Thyroid gland (tissue), 4 donors: ENCODE data around the gene COL6A2. TPM values are rescaled to one million over a fixed set of nuclear protein-coding genes. Genes with fewer than 3 reads are reported as not detected.
A peak's percentile ranks its signal among the peaks of the same experiment; 100 is the strongest.
"Not testable (repeated sequence)": the region's sequence is repeated elsewhere in the genome, so short reads cannot be mapped to it uniquely, and the experiment has no call there.

Experiments used
- DNase-seq, 2 donors: peaks; one replicate each; pipeline ENCODE4 v3.0.0-alpha.2; 2019
- H3K27ac ChIP-seq, 3 donors: fragments of 200-600 bp; sonication (generic); 1 replicate in 2 of 3; 2 replicates in 1 of 3; pipeline ENCODE4 v1.5.1; 2016 to 2019; ENCODE audit warnings: mild to moderate bottlenecking in 1 of 3, moderate library complexity in 1 of 3
- H3K27me3 ChIP-seq: fragments of 200-600 bp; sonication (generic); one replicate; pipeline ENCODE4 v1.5.1; 2019
- H3K36me3 ChIP-seq, 2 donors: fragments of 200-600 bp; sonication (generic); one replicate each; pipeline ENCODE4 v1.5.1; 2016 to 2019
- H3K4me1 ChIP-seq, 2 donors: fragments of 200-600 bp; sonication (generic); one replicate each; pipeline ENCODE4 v1.5.1; 2017 to 2019
- H3K4me3 ChIP-seq, 3 donors: fragments of 200-600 bp; sonication (generic); replicated peaks in 1 of 3; 1 replicate in 2 of 3; 2 replicates in 1 of 3; pipeline ENCODE4 v1.5.1; 2016; ENCODE audit warnings: mild to moderate bottlenecking in 1 of 3
- H3K9me3 ChIP-seq: fragments of 200-600 bp; sonication (generic); one replicate; pipeline ENCODE4 v1.5.1; 2017
- CTCF ChIP-seq, 6 experiments: fragments of 200-600 bp in 3 of 6; fragments of 450-650 bp in 3 of 6; sonication (generic) in 3 of 6; IDR thresholded peaks; one replicate each; pipeline ENCODE4 v1.5.1; 2016 to 2019; ENCODE audit warnings: antibody characterized with exemption in 6 of 6, mild to moderate bottlenecking in 2 of 6, inconsistent platforms in 1 of 6, moderate library complexity in 1 of 6
- POLR2A ChIP-seq, 2 donors: fragments of 450-650 bp; IDR thresholded peaks; one replicate each; pipeline ENCODE4 v1.6.1; 2017; ENCODE audit warnings: antibody characterized with exemption in 2 of 2, mild to moderate bottlenecking in 2 of 2, moderate library complexity in 1 of 2
- WGBS, 2 donors: methylation state at CpG; one replicate each; pipeline ENCODE4 v1.1.5; 2017; 5-methylcytosine and 5-hydroxymethylcytosine counted together
- intact Hi-C: fragments of 100-400 bp; cut with DNase I; formaldehyde crosslinking; loops from one replicate; pipeline ENCODE4 v1.15.1; 2023
- total RNA-seq, 4 donors: library from RNA; depleted of rRNA; stranded (reverse); fragments of >200 nt; gene quantifications; one replicate each; pipeline ENCODE4 v1.2.3, GENCODE V29; 2016

COL6A2 gene
- total RNA-seq, 4 donors from 2014 or later, result 79.4 to 191 (median 172) TPM

GRCh38 chr21:46099476-46099875 lies 1.6 kb downstream of the COL6A2 start:
- intact Hi-C loops, result loop anchor here (2.0 kb wide), 1 partner anchor 127 kb away; no protein-coding TSS in a partner anchor
- WGBS, 2 donors, result 47 to 67% methylated on average over 18 of the region's 18 CpGs

GRCh38 chr21:46100020-46100419 lies 2.1 kb downstream of the COL6A2 start:
- no peak overlapping the region for H3K4me3 ChIP-seq
- no peak overlapping the region for H3K27ac ChIP-seq
- H3K4me1 ChIP-seq, result peaks cover 0 to 11% of the 10 kb centered on the region in 2 donors
- DNase-seq, result peak in 1 of 2 donors; percentile 0
- intact Hi-C loops, result no loop called here
- TF ChIP-seq CTCF (IDR thresholded peaks at IDR 0.05) (no peak), POLR2A (IDR thresholded peaks at IDR 0.05) (no peak)
- WGBS, 2 donors, result 93% methylated on average over 6 of the region's 6 CpGs
- H3K36me3 ChIP-seq, result no peaks in the 10 kb centered on the region
- H3K9me3 ChIP-seq, result no peaks in the 10 kb centered on the region
- no peaks in the 10 kb centered on the region for H3K27me3 ChIP-seq

More at GRCh38 chr21:46099476-46099875, 1.6 kb downstream of the COL6A2 start:
- H3K9me3 ChIP-seq, result no peaks in the 10 kb centered on the region
- H3K36me3 ChIP-seq, result no peaks in the 10 kb centered on the region
- DNase-seq, result peak in 1 of 2 donors; percentile 2
- H3K27ac ChIP-seq, result no peak overlapping the region
- no peak overlapping the region for H3K4me3 ChIP-seq
- no peaks in the 10 kb centered on the region for H3K27me3 ChIP-seq
- TF ChIP-seq CTCF (IDR thresholded peaks at IDR 0.05) (no peak), POLR2A (IDR thresholded peaks at IDR 0.05) (no peak)
- H3K4me1 ChIP-seq, result peaks cover 0 to 11% of the 10 kb centered on the region in 2 donors

- H3K36me3 ChIP-seq, result no peaks in the 10 kb centered on the region
- H3K27ac ChIP-seq, result no peak overlapping the region
- WGBS, 2 donors, result 81 to 89% methylated on average over 7 of the region's 7 CpGs
- no peak overlapping the region for H3K4me3 ChIP-seq
- peaks cover 0 to 11% of the 10 kb centered on the region in 2 donors for H3K4me1 ChIP-seq
- H3K27me3 ChIP-seq, result no peaks in the 10 kb centered on the region
- intact Hi-C loops, result no loop called here
- no peaks in the 10 kb centered on the region for H3K9me3 ChIP-seq
- TF ChIP-seq CTCF (IDR thresholded peaks at IDR 0.05), result no peak
- no peak for DNase-seq
Measured at GRCh38 chr21:46100426-46100825, 2.5 kb downstream of the COL6A2 start.

- WGBS, 2 donors, result 83 to 87% methylated on average over 4 of the region's 4 CpGs
- Histone ChIP-seq H3K36me3 (no peaks in the 10 kb centered on the region), H3K4me3 (no peak overlapping the region), H3K9me3 (no peaks in the 10 kb centered on the region), H3K27ac (no peak overlapping the region), H3K4me1 (peaks cover 0 to 11% of the 10 kb centered on the region in 2 donors), H3K27me3 (no peaks in the 10 kb centered on the region)
- DNase-seq, result no peak
- intact Hi-C loops, result no loop called here
- TF ChIP-seq POLR2A (IDR thresholded peaks at IDR 0.05), result no peak
- no peak for TF ChIP-seq CTCF (IDR thresholded peaks at IDR 0.05)
Measured at GRCh38 chr21:46100906-46101305, 3.0 kb downstream of the COL6A2 start.

GRCh38 chr21:46104104-46104503 lies 6.2 kb downstream of the COL6A2 start:
- DNase-seq, result no peak
- Histone ChIP-seq H3K9me3 (no peaks in the 10 kb centered on the region), H3K4me1 (no peaks in the 10 kb centered on the region), H3K4me3 (no peak overlapping the region), H3K36me3 (no peaks in the 10 kb centered on the region), H3K27ac (no peak overlapping the region), H3K27me3 (no peaks in the 10 kb centered on the region)
- TF ChIP-seq CTCF (IDR thresholded peaks at IDR 0.05) (no peak), POLR2A (IDR thresholded peaks at IDR 0.05) (no peak)
- intact Hi-C loops, result no loop called here

GRCh38 chr21:46107376-46107775 lies 9.5 kb downstream of the COL6A2 start:
- intact Hi-C loops, H3K27me3 ChIP-seq, H3K27ac ChIP-seq, H3K4me3 ChIP-seq, H3K4me1 ChIP-seq, DNase-seq, H3K9me3 ChIP-seq, H3K36me3 ChIP-seq: not testable (repeated sequence)
- WGBS, 2 donors, result 67 to 74% methylated on average over 2 of the region's 2 CpGs
